NOMO-1 (cell line): Measurements from ENCODE around the gene RGS12.

Experiments used
- DNase-seq, 2 experiments: peaks; one replicate each; lab custom pipeline; 2025; ENCODE audit not compliant: unreplicated experiment in 2 of 2; lab: John Stamatoyannopoulos, UW

RGS12 gene

GRCh38 chr4:3254302-3255131 lies 38.3 kb upstream of the RGS12 start:
- no peak for DNase-seq

- DNase-seq, result no peak
Measured at GRCh38 chr4:3255611-3256186, 37.1 kb upstream of the RGS12 start.

- no peak for DNase-seq
Measured at GRCh38 chr4:3256230-3257102, 36.4 kb upstream of the RGS12 start.

- DNase-seq, result no peak
Measured at GRCh38 chr4:3257103-3257555, 35.7 kb upstream of the RGS12 start.

- no peak for DNase-seq
Measured at GRCh38 chr4:3257556-3258482, 35.0 kb upstream of the RGS12 start.

- DNase-seq, result no peak
Measured at GRCh38 chr4:3261411-3262207, 31.2 kb upstream of the RGS12 start.

- no peak for DNase-seq
Measured at GRCh38 chr4:3262208-3263052, 30.4 kb upstream of the RGS12 start.

- DNase-seq, result no peak
Measured at GRCh38 chr4:3263053-3263875, 29.6 kb upstream of the RGS12 start.

- DNase-seq, result no peak
Measured at GRCh38 chr4:3263876-3264193, 29.0 kb upstream of the RGS12 start.

GRCh38 chr4:3266076-3266475 lies 26.7 kb upstream of the RGS12 start:
- DNase-seq, result no peak

GRCh38 chr4:3267576-3268394 lies 25.0 kb upstream of the RGS12 start:
- no peak for DNase-seq

- DNase-seq, result no peak
Measured at GRCh38 chr4:3268395-3269104, 24.3 kb upstream of the RGS12 start.

- DNase-seq, result no peak
Measured at GRCh38 chr4:3269105-3269927, 23.5 kb upstream of the RGS12 start.

- DNase-seq, result no peak
Measured at GRCh38 chr4:3269991-3270611, 22.7 kb upstream of the RGS12 start.

GRCh38 chr4:3271131-3271530 lies 21.7 kb upstream of the RGS12 start:
- no peak for DNase-seq
